ENCODE measurements around the gene SGSH.
"Not testable (repeated sequence)": the region's sequence is repeated elsewhere in the genome, so short reads cannot be mapped to it uniquely, and the experiment has no call there.

Gene SGSH

GRCh38 chr17:80253631-80254395 lies 33.7 kb upstream of the SGSH start:
- DNase-seq (ENCODE audit: low read depth), result no peak

- DNase-seq (ENCODE audit: low read depth), result no peak
Measured at GRCh38 chr17:80252871-80253270, 32.7 kb upstream of the SGSH start.

GRCh38 chr17:80251966-80252365 lies 31.8 kb upstream of the SGSH start:
- DNase-seq (ENCODE audit: low read depth), result no peak

GRCh38 chr17:80248894-80249710 lies 29.0 kb upstream of the SGSH start:
- no peak for DNase-seq (ENCODE audit: low read depth)

GRCh38 chr17:80248001-80248893 lies 28.1 kb upstream of the SGSH start:
- no peak for DNase-seq (ENCODE audit: low read depth)

- DNase-seq (ENCODE audit: low read depth), result no peak
Measured at GRCh38 chr17:80247561-80247960, 27.4 kb upstream of the SGSH start.

GRCh38 chr17:80246726-80247125 lies 26.6 kb upstream of the SGSH start:
- no peak for DNase-seq (ENCODE audit: low read depth)

GRCh38 chr17:80246266-80246681 lies 26.1 kb upstream of the SGSH start:
- DNase-seq (ENCODE audit: low read depth), result no peak

- DNase-seq (ENCODE audit: low read depth), result no peak
Measured at GRCh38 chr17:80245566-80246265, 25.6 kb upstream of the SGSH start.

GRCh38 chr17:80244871-80245509 lies 24.9 kb upstream of the SGSH start:
- DNase-seq (ENCODE audit: low read depth), result no peak

GRCh38 chr17:80244448-80244847 lies 24.3 kb upstream of the SGSH start:
- not testable (repeated sequence) for DNase-seq (ENCODE audit: low read depth)

- no peak for DNase-seq (ENCODE audit: low read depth)
Measured at GRCh38 chr17:80243526-80244433, 23.6 kb upstream of the SGSH start.

- no peak for DNase-seq (ENCODE audit: low read depth)
Measured at GRCh38 chr17:80242505-80242904, 22.4 kb upstream of the SGSH start.

GRCh38 chr17:80237386-80237785 lies 17.3 kb upstream of the SGSH start:
- DNase-seq (ENCODE audit: low read depth), result no peak

- no peak for DNase-seq (ENCODE audit: low read depth)
Measured at GRCh38 chr17:80236911-80237310, 16.8 kb upstream of the SGSH start.

- DNase-seq (ENCODE audit: low read depth), result no peak
Measured at GRCh38 chr17:80233202-80233601, 13.1 kb upstream of the SGSH start.

GRCh38 chr17:80232438-80232837 lies 12.3 kb upstream of the SGSH start:
- no peak for DNase-seq (ENCODE audit: low read depth)

- no peak for DNase-seq (ENCODE audit: low read depth)
Measured at GRCh38 chr17:80229011-80229410, 8.9 kb upstream of the SGSH start.

GRCh38 chr17:80228477-80228876 lies 8.3 kb upstream of the SGSH start:
- no peak for DNase-seq (ENCODE audit: low read depth)

- DNase-seq (ENCODE audit: low read depth), result no peak
Measured at GRCh38 chr17:80227666-80228065, 7.5 kb upstream of the SGSH start.

All from fibroblast of gingiva (primary cell).